Measurements from ENCODE around the gene SPOCK1.
"Not testable (repeated sequence)": the region's sequence is repeated elsewhere in the genome, so short reads cannot be mapped to it uniquely, and the experiment has no call there.

The SPOCK1 gene

GRCh38 chr5:136985785-136986475 lies 513.2 kb downstream of the SPOCK1 start:
- DNase-seq, result no peak

- no peak for DNase-seq
Observed at GRCh38 chr5:136984772-136985446, 514.2 kb downstream of the SPOCK1 start.

- no peak for DNase-seq
Observed at GRCh38 chr5:136981936-136982335, 517.2 kb downstream of the SPOCK1 start.

GRCh38 chr5:136979131-136979530 lies 520.0 kb downstream of the SPOCK1 start:
- no peak for DNase-seq

GRCh38 chr5:136963504-136963903 lies 535.6 kb downstream of the SPOCK1 start:
- DNase-seq, result no peak

- no peak for DNase-seq
Observed at GRCh38 chr5:136957428-136957827, 541.7 kb downstream of the SPOCK1 start.

- not testable (repeated sequence) for DNase-seq
Observed at GRCh38 chr5:136954142-136954541, 545.0 kb downstream of the SPOCK1 start.

GRCh38 chr5:136953346-136954069 lies 545.6 kb downstream of the SPOCK1 start:
- DNase-seq, result peak in 1 of 2 experiments; percentile 3

- no peak for DNase-seq
Observed at GRCh38 chr5:136927571-136927970, 571.6 kb downstream of the SPOCK1 start.

GRCh38 chr5:136926073-136926472 lies 573.1 kb downstream of the SPOCK1 start:
- DNase-seq, result no peak

All from NCI-H526 (cell line).